GM21529 (cell line): ENCODE results near the gene NTM.

ENCODE experiments used
- ATAC-seq: cut with Tn5 transposase; IDR thresholded peaks from one replicate; pipeline ENCODE4 v1.9.1; 2021; ENCODE audit not compliant: unreplicated experiment

The NTM gene

GRCh38 chr11:132078264-132079076, 708.1 kb downstream of the NTM start:
- no peak for ATAC-seq

- ATAC-seq: no peak
Observed at GRCh38 chr11:132080127-132080526, 709.7 kb downstream of the NTM start.

GRCh38 chr11:132082566-132082965, 712.2 kb downstream of the NTM start:
- no peak for ATAC-seq

- no peak for ATAC-seq
Observed at GRCh38 chr11:132084433-132084832, 714.0 kb downstream of the NTM start.

GRCh38 chr11:132087148-132087547, 716.7 kb downstream of the NTM start:
- ATAC-seq: no peak

- ATAC-seq: no peak
Observed at GRCh38 chr11:132088551-132088950, 718.1 kb downstream of the NTM start.

- ATAC-seq: peak; percentile 90
Observed at GRCh38 chr11:132093536-132094259, 723.3 kb downstream of the NTM start.

GRCh38 chr11:132094598-132094997, 724.2 kb downstream of the NTM start:
- no peak for ATAC-seq

- no peak for ATAC-seq
Observed at GRCh38 chr11:132095230-132096131, 725.1 kb downstream of the NTM start.

GRCh38 chr11:132096132-132096825, 725.9 kb downstream of the NTM start:
- ATAC-seq: no peak

GRCh38 chr11:132099692-132100091, 729.3 kb downstream of the NTM start:
- ATAC-seq: no peak

GRCh38 chr11:132100583-132100982, 730.2 kb downstream of the NTM start:
- ATAC-seq: no peak

GRCh38 chr11:132101881-132102280, 731.5 kb downstream of the NTM start:
- ATAC-seq: no peak

GRCh38 chr11:132103021-132103420, 732.6 kb downstream of the NTM start:
- ATAC-seq: no peak

GRCh38 chr11:132106096-132106982, 735.9 kb downstream of the NTM start:
- ATAC-seq: no peak

- ATAC-seq: no peak
Observed at GRCh38 chr11:132111316-132111715, 740.9 kb downstream of the NTM start.

- ATAC-seq: no peak
Observed at GRCh38 chr11:132111838-132112237, 741.4 kb downstream of the NTM start.

GRCh38 chr11:132112846-132113245, 742.4 kb downstream of the NTM start:
- no peak for ATAC-seq

GRCh38 chr11:132114185-132114584, 743.8 kb downstream of the NTM start:
- ATAC-seq: no peak

GRCh38 chr11:132114743-132115142, 744.3 kb downstream of the NTM start:
- ATAC-seq: no peak
